Glutamatergic neuron (in vitro differentiated cells): Measurements from ENCODE around the gene SHMT2. TPM values are rescaled to one million over a fixed set of nuclear protein-coding genes. Genes with fewer than 3 reads are reported as not detected.

Experiments
- DNase-seq: peaks from one replicate; pipeline ENCODE4 v3.0.0; 2022
- H3K27ac Mint-ChIP-seq: one replicate; pipeline ENCODE4 v1.8.0; 2020; ENCODE audit warnings: mild to moderate bottlenecking, mixed read lengths, inconsistent platforms; ENCODE audit not compliant: unreplicated experiment
- H3K27me3 Mint-ChIP-seq: one replicate; pipeline ENCODE4 v1.8.0; 2020; ENCODE audit warnings: mild to moderate bottlenecking, moderate library complexity, mixed read lengths, inconsistent platforms; ENCODE audit not compliant: unreplicated experiment
- H3K36me3 Mint-ChIP-seq: one replicate; pipeline ENCODE4 v1.8.0; 2020; ENCODE audit warnings: mild to moderate bottlenecking, mixed read lengths, inconsistent platforms; ENCODE audit not compliant: unreplicated experiment
- H3K4me1 Mint-ChIP-seq: one replicate; pipeline ENCODE4 v1.8.0; 2020; ENCODE audit warnings: mild to moderate bottlenecking, low read depth, mixed read lengths, inconsistent platforms; ENCODE audit not compliant: unreplicated experiment
- H3K4me3 Mint-ChIP-seq: one replicate; pipeline ENCODE4 v1.8.0; 2020; ENCODE audit warnings: mild to moderate bottlenecking, mixed read lengths, inconsistent platforms; ENCODE audit not compliant: unreplicated experiment
- H3K9me3 Mint-ChIP-seq: one replicate; pipeline ENCODE4 v1.8.0; 2020; ENCODE audit warnings: mild to moderate bottlenecking, moderate library complexity, mixed read lengths, inconsistent platforms; ENCODE audit not compliant: unreplicated experiment
- CTCF ChIP-seq: fragments of 200-600 bp; sonication (generic); IDR thresholded peaks from one replicate; pipeline ENCODE4 v1.5.0; 2021; ENCODE audit not compliant: partially characterized antibody, unreplicated experiment
- total RNA-seq: library from RNA; stranded (reverse); fragmentation: NEBNext Ultra II Directional; extraction: Animal tissue kit (Norgen Biotek cat#: 25700); gene quantifications from one replicate; pipeline ENCODE4 v1.2.1, GENCODE V29; 2021; ENCODE audit not compliant: unreplicated experiment

SHMT2 gene
- total RNA-seq, 1 donor from 2014 or later = 165 TPM

- H3K36me3 Mint-ChIP-seq = no peaks in the 10 kb centered on the region
- peak overlapping the region; percentile 52 for H3K4me3 Mint-ChIP-seq
- no peak for TF ChIP-seq CTCF
- peaks cover 38% of the 10 kb centered on the region for H3K27me3 Mint-ChIP-seq
- peaks cover 29% of the 10 kb centered on the region for H3K4me1 Mint-ChIP-seq
- H3K9me3 Mint-ChIP-seq = peaks cover 33% of the 10 kb centered on the region
- H3K27ac Mint-ChIP-seq = peak overlapping the region; percentile 17
- DNase-seq = no peak
Measured at GRCh38 chr12:57235017-57235727, 5.7 kb downstream of the SHMT2 start.

- peak overlapping the region; percentile 52 for H3K4me3 Mint-ChIP-seq
- peaks cover 38% of the 10 kb centered on the region for H3K27me3 Mint-ChIP-seq
- no peaks in the 10 kb centered on the region for H3K36me3 Mint-ChIP-seq
- TF ChIP-seq CTCF = no peak
- no peak for DNase-seq
- no peak overlapping the region for H3K27ac Mint-ChIP-seq
- peaks cover 34% of the 10 kb centered on the region for H3K9me3 Mint-ChIP-seq
- H3K4me1 Mint-ChIP-seq = peaks cover 30% of the 10 kb centered on the region
Measured at GRCh38 chr12:57235728-57236131, 6.2 kb downstream of the SHMT2 start.

- Mint-ChIP-seq H3K36me3 (no peaks in the 10 kb centered on the region), H3K4me3 (no peak overlapping the region), H3K27me3 (peaks cover 39% of the 10 kb centered on the region), H3K27ac (no peak overlapping the region), H3K9me3 (peaks cover 36% of the 10 kb centered on the region), H3K4me1 (peaks cover 32% of the 10 kb centered on the region)
- peak; percentile 51 for DNase-seq
- no peak for TF ChIP-seq CTCF
Measured at GRCh38 chr12:57236201-57236924, 6.9 kb downstream of the SHMT2 start.

- Mint-ChIP-seq H3K4me3 (peak overlapping the region; percentile 87), H3K9me3 (peaks cover 38% of the 10 kb centered on the region), H3K36me3 (no peaks in the 10 kb centered on the region), H3K27me3 (peaks cover 44% of the 10 kb centered on the region), H3K4me1 (peaks cover 34% of the 10 kb centered on the region), H3K27ac (peak overlapping the region; percentile 85)
- no peak for DNase-seq
- no peak for TF ChIP-seq CTCF
Measured at GRCh38 chr12:57236925-57237595, 7.5 kb downstream of the SHMT2 start.
